CD4-positive, alpha-beta T cell treated with Interleukin-2 at 100 ng/mL for 4 hours (primary cell): Measurements from ENCODE around the gene CYB5R4.
A peak's percentile ranks its signal among the peaks of the same experiment; 100 is the strongest.
"Not testable (repeated sequence)": the region's sequence is repeated elsewhere in the genome, so short reads cannot be mapped to it uniquely, and the experiment has no call there.

Source experiments
- DNase-seq: peaks from one replicate; pipeline ENCODE4 v3.0.0-alpha.2; 2020; ENCODE audit warnings: low spot score

CYB5R4 gene

GRCh38 chr6:83862776-83863471, 3.4 kb downstream of the CYB5R4 start:
- no peak for DNase-seq

DNA sequence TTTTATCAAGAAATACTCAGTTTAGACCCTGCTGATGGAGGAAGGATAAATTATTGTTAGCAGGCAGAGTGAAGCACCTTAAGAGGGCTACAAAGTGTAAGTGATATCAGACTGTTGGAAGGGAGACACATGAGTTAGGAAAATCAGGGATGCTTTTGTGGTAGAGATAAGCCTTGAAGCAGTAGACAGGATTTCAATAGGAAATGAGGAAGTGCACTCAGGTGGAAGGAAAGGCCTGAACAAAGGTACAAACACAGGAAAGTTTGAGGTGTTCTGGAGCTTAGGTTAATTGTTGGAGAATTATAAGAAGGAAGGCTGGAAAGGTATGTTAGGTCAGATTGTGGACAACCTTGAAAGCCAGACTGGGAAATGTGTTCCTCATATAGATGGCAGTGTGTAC, 7.6 kb downstream of the CYB5R4 start:
- no peak for DNase-seq

- DNase-seq = peak; percentile 17
Measured at GRCh38 chr6:83867527-83868161, 8.2 kb downstream of the CYB5R4 start.

DNA sequence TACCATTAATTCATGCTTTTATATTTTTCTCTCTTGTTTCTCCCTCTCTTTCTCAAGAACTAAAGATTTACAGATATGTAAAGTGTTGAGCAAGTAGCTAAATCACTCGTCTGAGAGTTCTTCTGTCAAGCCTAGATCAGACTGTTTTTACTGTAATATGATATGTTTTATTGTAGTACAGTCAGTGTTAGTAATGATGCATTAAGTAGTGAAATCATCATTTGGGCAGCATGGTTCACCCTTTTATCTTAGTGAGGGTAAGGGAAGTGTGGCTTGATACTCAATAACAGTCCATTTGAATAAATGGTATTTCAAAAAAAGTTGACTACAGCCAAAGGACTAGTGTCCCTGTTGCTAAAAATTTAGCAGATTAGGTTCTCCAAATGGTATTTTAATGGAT, 9.2 kb downstream of the CYB5R4 start:
- no peak for DNase-seq

DNA sequence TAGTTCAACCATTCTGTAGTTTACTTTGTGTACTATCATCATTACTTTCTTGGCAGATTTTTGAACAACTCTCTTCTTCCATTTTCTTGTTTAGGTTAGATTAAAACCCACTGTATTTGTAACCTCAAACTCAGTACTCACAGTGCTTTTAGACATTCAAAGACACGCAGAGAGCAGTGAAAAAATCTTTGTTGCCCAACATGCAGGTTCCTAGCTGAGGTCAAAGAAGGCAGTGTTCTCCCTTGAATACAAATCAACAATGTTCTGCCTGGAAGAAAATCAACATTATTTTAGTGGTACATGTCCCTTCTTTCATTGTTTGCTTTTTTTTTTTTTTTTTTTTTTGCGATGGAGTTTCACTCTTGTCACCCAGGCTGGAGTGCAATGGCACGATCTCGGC, 11.2 kb downstream of the CYB5R4 start:
- no peak for DNase-seq

- DNase-seq = no peak
Measured at GRCh38 chr6:83872386-83873118, 13.1 kb downstream of the CYB5R4 start.

- DNase-seq = no peak
Measured at GRCh38 chr6:83873869-83874268, 14.4 kb downstream of the CYB5R4 start.

DNA sequence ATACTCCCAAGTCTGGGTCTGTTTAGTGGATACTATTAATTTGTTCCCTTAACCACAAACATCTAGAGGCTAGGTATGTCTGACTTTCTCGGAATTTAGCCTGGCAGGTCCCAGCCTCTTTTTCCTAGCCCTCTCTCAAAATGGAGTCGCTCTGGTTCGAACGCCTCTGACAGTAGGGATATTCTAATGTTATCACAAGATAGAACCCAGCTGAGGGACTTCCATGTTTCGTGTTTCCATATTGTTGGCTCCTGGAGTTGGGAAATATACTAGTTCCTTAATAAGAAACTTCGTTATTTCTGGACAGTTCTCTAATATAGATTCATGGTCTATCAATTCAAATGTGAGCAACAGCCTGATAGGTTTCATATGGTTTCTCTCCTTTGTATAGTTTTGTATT, 16.4 kb downstream of the CYB5R4 start:
- DNase-seq = no peak

DNA sequence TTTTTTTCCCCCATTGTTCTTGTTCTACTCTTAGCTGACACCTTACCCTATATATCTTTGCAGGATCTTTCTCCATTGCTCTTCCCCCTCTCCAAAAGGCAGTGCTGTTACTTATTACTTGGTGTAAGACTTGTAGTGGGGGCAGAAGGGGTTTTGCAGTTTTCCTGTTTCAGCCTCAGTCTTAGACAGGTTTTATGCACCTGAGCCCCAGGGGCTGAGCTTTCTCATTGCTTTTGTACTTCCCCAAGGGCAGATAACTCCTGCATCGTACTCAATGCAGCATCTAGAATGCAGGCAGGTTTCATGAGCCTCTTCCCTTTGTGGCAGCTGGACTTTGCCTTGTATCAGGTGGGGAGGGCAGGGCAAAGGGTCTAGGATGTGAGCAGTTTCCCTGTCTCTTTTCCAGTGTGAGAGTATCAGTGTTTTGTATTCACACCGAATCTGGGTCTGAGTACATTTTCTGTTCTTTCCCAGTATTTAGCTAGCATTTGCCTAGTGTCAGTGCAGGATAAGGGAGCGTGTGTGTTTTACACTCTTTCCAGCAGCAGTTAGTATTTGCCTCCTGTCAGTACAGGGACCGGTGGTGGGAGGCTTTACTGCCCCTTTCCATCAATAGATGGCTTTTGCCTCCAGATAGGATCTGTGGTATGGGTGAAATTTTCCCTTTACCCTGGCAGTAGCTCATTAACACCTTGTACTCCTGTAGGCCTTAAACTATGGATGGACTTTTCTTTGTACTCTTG, 19.6 kb downstream of the CYB5R4 start:
- no peak for DNase-seq

DNA sequence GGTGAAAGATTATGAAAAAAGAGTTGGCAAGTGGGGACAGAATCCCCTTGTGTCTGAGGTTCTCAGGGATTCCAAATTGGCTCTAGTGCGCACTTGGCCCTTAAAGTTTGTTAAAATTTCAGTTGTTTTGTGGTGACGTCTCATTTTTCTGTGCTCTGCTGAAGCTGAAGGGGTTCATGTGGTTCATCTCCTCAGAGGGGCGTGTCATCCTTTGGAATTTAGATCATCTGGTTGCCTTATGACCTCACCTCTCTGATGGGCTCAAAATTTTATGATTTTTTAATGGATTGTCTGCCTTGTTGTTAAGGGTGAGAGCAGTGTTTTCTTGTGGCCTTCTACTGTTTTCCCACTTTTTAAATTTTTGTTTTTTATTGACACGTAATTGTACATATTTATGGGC, 20.3 kb downstream of the CYB5R4 start:
- DNase-seq = no peak

DNA sequence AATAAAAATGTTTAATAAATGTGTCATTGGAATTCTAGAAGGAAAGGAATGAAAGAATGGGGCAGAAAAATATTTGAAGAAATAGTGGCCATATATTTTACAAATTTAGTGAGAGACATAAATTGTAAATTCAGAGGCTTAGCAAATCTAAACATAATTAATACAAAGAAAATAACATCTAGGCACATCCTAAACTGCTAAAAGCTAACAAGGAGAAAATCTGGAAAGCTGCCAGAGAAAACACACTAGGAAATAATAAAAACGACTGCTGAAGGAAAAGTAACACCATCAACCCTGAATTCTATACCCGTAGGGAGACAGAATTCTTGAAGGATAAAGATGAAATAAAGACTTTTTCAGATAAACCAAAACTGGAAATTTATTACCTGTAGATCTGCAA, 23.8 kb downstream of the CYB5R4 start:
- DNase-seq = no peak

DNA sequence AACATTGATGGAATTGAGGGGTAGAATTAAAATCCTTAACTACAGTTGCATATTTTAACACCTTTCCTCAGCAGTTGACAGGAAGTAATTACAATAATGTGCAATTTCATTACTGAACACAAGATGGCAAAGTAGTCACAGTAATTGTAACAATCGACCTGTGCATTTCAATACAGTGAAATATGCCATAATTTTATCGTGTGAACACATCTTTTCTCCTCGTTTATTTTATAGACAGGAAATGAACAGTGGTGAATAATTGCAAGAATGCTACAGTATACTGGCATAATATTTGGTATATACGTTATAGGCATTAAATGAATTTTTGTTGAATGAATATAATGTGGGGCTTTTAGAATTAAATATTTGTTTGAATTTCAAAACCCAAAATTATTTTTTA, 25.0 kb downstream of the CYB5R4 start:
- DNase-seq = peak; percentile 58

DNA sequence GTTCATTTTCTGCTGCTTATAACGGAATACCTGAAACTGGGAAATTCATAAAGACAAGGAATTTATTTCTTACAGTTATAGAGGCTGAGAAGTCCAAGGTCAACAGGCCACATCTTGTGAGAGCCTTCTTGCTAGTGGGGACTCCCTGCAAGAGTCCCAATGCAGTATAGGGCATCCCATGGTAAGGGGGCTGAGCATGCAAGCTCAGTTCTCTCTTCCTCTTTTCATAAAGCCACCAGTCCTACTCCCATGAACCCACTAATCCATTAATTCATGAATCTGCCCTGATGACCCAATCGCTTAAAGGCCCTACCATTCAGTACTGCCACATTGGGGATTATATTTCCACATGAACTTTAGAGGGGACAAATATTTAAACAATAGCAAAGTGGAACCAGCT, 26.5 kb downstream of the CYB5R4 start:
- DNase-seq = no peak

- no peak for DNase-seq
Measured at GRCh38 chr6:83889621-83890020, 30.1 kb downstream of the CYB5R4 start.

GRCh38 chr6:83890520-83890919, 31.0 kb downstream of the CYB5R4 start:
- no peak for DNase-seq

DNA sequence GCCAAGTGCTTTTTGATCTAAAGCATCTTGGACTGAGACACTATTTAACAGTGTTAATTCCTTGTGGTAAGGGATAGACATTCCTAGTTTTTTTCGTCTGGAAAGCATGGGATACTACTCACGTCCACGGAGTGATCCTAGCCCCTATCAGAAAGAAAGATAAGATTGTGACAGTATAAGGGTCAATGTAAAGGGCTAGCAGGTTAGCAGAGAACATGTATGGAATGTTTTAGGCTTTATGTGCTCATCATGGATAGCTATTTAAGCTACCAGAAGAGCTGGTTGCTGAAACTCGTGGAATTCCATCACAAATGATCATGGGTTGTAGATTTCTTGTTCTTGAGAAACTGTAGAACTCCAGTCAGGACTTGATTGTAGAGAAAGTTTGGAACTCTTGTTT, 32.1 kb downstream of the CYB5R4 start:
- DNase-seq = no peak

GRCh38 chr6:83893024-83893423, 33.5 kb downstream of the CYB5R4 start:
- DNase-seq = no peak

DNA sequence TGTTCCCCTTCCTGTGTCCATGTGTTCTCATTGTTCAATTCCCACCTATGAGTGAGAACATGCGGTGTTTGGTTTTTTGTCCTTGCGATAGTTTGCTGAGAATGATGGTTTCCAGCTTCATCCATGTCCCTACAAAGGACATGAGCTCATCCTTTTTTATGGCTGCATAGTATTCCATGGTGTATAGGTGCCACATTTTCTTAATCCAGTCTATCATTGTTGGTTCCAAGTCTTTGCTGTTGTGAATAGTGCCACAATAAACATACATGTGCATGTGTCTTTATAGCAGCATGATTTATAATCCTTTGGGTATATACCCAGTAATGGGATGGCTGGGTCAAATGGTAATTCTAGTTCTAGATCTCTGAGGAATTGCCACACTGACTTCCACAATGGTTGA, 37.6 kb downstream of the CYB5R4 start:
- not testable (repeated sequence) for DNase-seq

- DNase-seq = no peak
Measured at GRCh38 chr6:83901624-83902023, 42.1 kb downstream of the CYB5R4 start.

DNA sequence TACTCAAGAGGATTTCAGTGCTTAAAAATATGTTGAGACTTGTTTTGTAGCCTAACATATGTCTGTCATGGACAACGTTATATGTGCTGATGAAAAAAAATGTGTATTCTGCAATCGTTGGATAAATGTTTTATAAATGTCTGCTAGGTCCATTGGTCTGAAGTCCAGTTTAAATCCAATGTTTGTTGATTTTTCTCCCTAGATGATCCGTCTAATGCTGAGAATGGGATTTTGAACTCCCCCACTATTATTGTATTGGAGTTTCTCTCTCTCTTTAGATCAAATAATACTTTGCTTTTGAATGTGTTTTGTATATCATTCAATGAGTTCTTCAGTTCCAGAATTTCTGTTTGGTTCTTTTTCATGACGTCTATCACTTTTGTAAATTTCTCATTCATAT, 44.9 kb downstream of the CYB5R4 start:
- DNase-seq = no peak

GRCh38 chr6:83905648-83906047, 46.2 kb downstream of the CYB5R4 start:
- DNase-seq = no peak

- DNase-seq = not testable (repeated sequence)
Measured at GRCh38 chr6:83907623-83908390, 48.3 kb downstream of the CYB5R4 start.
